Gastrocnemius medialis (tissue), 4 donors: ENCODE results near the gene HMCN1. TPM values are rescaled to one million over a fixed set of nuclear protein-coding genes. Genes with fewer than 3 reads are reported as not detected.

Source experiments
- ATAC-seq, 2 donors: fragments of 150-250 bp; one replicate each; pipeline ENCODE4 v1.9.1; 2016
- DNase-seq, 2 donors: peaks; one replicate each; pipeline ENCODE4 v3.0.0-alpha.2; 2019
- H3K27ac ChIP-seq, 4 donors: fragments of 200-600 bp; sonication (generic); 1 replicate in 1 of 4; 2 replicates in 3 of 4; pipeline ENCODE4 v1.5.1; 2016 to 2018; ENCODE audit warnings: mild to moderate bottlenecking in 2 of 4, moderate library complexity in 1 of 4
- H3K27me3 ChIP-seq, 3 donors: fragments of 200-600 bp; sonication (generic) in 2 of 3; 1 replicate in 1 of 3; 2 replicates in 2 of 3; pipeline versions ENCODE4 v1.5.1 to v1.6.0; 2016 to 2019; ENCODE audit warnings: mild to moderate bottlenecking in 1 of 3, moderate library complexity in 1 of 3
- H3K36me3 ChIP-seq, 2 donors: fragments of 200-600 bp; sonication (generic) in 1 of 2; one replicate each; pipeline ENCODE4 v1.5.1; 2017 to 2018
- H3K4me1 ChIP-seq, 2 donors: fragments of 200-600 bp; sonication (generic) in 1 of 2; one replicate each; pipeline ENCODE4 v1.5.1; 2016 to 2017; ENCODE audit warnings: mild to moderate bottlenecking in 2 of 2
- H3K4me3 ChIP-seq, 4 donors: fragments of 200-600 bp; sonication (generic) in 3 of 4; 1 replicate in 1 of 4; 2 replicates in 3 of 4; pipeline ENCODE4 v1.5.1; 2016 to 2019; ENCODE audit warnings: mild to moderate bottlenecking in 2 of 4
- H3K9me3 ChIP-seq, 3 donors: fragments of 200-600 bp; sonication (generic) in 2 of 3; 1 replicate in 1 of 3; 2 replicates in 2 of 3; pipeline ENCODE4 v1.5.1; 2016 to 2019
- CTCF ChIP-seq, 5 experiments: fragments of 450-650 bp in 3 of 5; fragments of 200-600 bp in 2 of 5; sonication (generic) in 2 of 5; IDR thresholded peaks in 4 of 5; conservative IDR thresholded peaks in 1 of 5; 1 replicate in 4 of 5; 2 replicates in 1 of 5; pipeline ENCODE4 v1.5.1; 2016 to 2019; ENCODE audit warnings: antibody characterized with exemption in 5 of 5, mild to moderate bottlenecking in 3 of 5, moderate library complexity in 3 of 5
- POLR2A ChIP-seq, 2 donors: fragments of 450-650 bp; IDR thresholded peaks; one replicate each; pipeline ENCODE4 v1.6.1; 2017; ENCODE audit warnings: antibody characterized with exemption in 2 of 2, mild to moderate bottlenecking in 2 of 2, moderate library complexity in 2 of 2
- in situ Hi-C, 4 donors: fragments of 200-750 bp; cut with MboI; loops; one replicate each; pipeline versions ENCODE4 v1.15.0 to v1.8.0; 2017; ENCODE audit warnings: low sequenced_read_pairs in 4 of 4
- intact Hi-C: fragments of 100-400 bp; cut with DNase I; formaldehyde crosslinking; loops from one replicate; pipeline ENCODE4 v1.15.1; 2023; ENCODE audit warnings: low total_unique reads
- total RNA-seq, 4 donors: library from RNA; depleted of rRNA; stranded (reverse); fragments of >200 nt; gene quantifications; one replicate each; pipeline versions ENCODE4 v1.1.0 to v1.2.3, GENCODE V29; 2016

HMCN1 gene
- total RNA-seq, 4 donors from 2014 or later = 2.6 to 7.5 (median 5.1) TPM

- ATAC-seq = no peak
- TF ChIP-seq CTCF (IDR thresholded peaks at IDR 0.05 in 4 of 5, conservative IDR thresholded peaks at IDR 0.05 in 1 of 5) (peak in 3 of 5 experiments; percentile 28 to 55 (median 46)), POLR2A (IDR thresholded peaks at IDR 0.05) (no peak)
- Histone ChIP-seq H3K4me3 (no peak overlapping the region), H3K27ac (no peak overlapping the region), H3K27me3 (no peaks in the 10 kb centered on the region), H3K9me3 (no peaks in the 10 kb centered on the region), H3K4me1 (no peaks in the 10 kb centered on the region), H3K36me3 (no peaks in the 10 kb centered on the region)
- intact Hi-C loops = loop anchor here (2.0 kb wide), 1 partner anchor 492 kb away; no protein-coding TSS in a partner anchor
- in situ Hi-C loops = loop anchor here in 3 of 4 donors (10.0 to 25.0 kb wide), 2 partner anchors 492 to 494 kb away; no protein-coding TSS in a partner anchor
- DNase-seq = no peak
These were observed 13.4 kb upstream of the HMCN1 start for GRCh38 chr1:185720633-185721272.

- H3K27ac ChIP-seq = no peak overlapping the region
- H3K27me3 ChIP-seq = no peaks in the 10 kb centered on the region
- in situ Hi-C loops = loop anchor here in 3 of 4 donors (10.0 to 25.0 kb wide), 2 partner anchors 491 to 493 kb away; no protein-coding TSS in a partner anchor
- TF ChIP-seq POLR2A (IDR thresholded peaks at IDR 0.05) (no peak), CTCF (IDR thresholded peaks at IDR 0.05 in 4 of 5, conservative IDR thresholded peaks at IDR 0.05 in 1 of 5) (no peak)
- H3K36me3 ChIP-seq = no peaks in the 10 kb centered on the region
- no peak overlapping the region for H3K4me3 ChIP-seq
- DNase-seq (no peak), ATAC-seq (no peak)
- H3K4me1 ChIP-seq = no peaks in the 10 kb centered on the region
- no peaks in the 10 kb centered on the region for H3K9me3 ChIP-seq
- intact Hi-C loops = loop anchor here (2.0 kb wide), 1 partner anchor 491 kb away; no protein-coding TSS in a partner anchor
These were observed 12.6 kb upstream of the HMCN1 start for GRCh38 chr1:185721553-185721952.

GRCh38 chr1:185722098-185722497, 12.1 kb upstream of the HMCN1 start:
- ATAC-seq (no peak), DNase-seq (no peak)
- TF ChIP-seq CTCF (IDR thresholded peaks at IDR 0.05 in 4 of 5, conservative IDR thresholded peaks at IDR 0.05 in 1 of 5) (no peak), POLR2A (IDR thresholded peaks at IDR 0.05) (no peak)
- in situ Hi-C loops (loop anchor here in 3 of 4 donors (10.0 to 25.0 kb wide), 2 partner anchors 490 to 493 kb away; no protein-coding TSS in a partner anchor), intact Hi-C loops (no loop called here)
- Histone ChIP-seq H3K27ac (no peak overlapping the region), H3K9me3 (no peaks in the 10 kb centered on the region), H3K4me3 (no peak overlapping the region), H3K4me1 (no peaks in the 10 kb centered on the region), H3K36me3 (no peaks in the 10 kb centered on the region), H3K27me3 (no peaks in the 10 kb centered on the region)

- no peaks in the 10 kb centered on the region for H3K36me3 ChIP-seq
- no peaks in the 10 kb centered on the region for H3K27me3 ChIP-seq
- intact Hi-C loops = no loop called here
- TF ChIP-seq POLR2A (IDR thresholded peaks at IDR 0.05) = no peak
- TF ChIP-seq CTCF (IDR thresholded peaks at IDR 0.05 in 4 of 5, conservative IDR thresholded peaks at IDR 0.05 in 1 of 5) = no peak
- H3K4me1 ChIP-seq = no peaks in the 10 kb centered on the region
- in situ Hi-C loops = loop anchor here in 1 of 4 donors (10.0 kb wide), 1 partner anchor 487 kb away; no protein-coding TSS in a partner anchor
- no peaks in the 10 kb centered on the region for H3K9me3 ChIP-seq
- DNase-seq = no peak
- H3K27ac ChIP-seq = no peak overlapping the region
- no peak overlapping the region for H3K4me3 ChIP-seq
- ATAC-seq = no peak
These were observed 6.5 kb upstream of the HMCN1 start for GRCh38 chr1:185727726-185728125.
